WTC11 (cell line): Measurements from ENCODE around the gene NRDC. TPM values are rescaled to one million over a fixed set of nuclear protein-coding genes. Genes with fewer than 3 reads are reported as not detected.

Experiments used
- ATAC-seq: fragments of 200-7000 bp; cut with Tn5 transposase; 2 replicates; pipeline ENCODE4 v1.10.0; 2021; ENCODE audit warnings: mild to moderate bottlenecking, moderate library complexity
- CTCF ChIA-PET: fragments of 300-600 bp; sonication (Branson Sonifier 250); formaldehyde crosslinking; loops from one replicate; lab custom pipeline; 2021; ENCODE audit warnings: antibody characterized with exemption; lab: Charles Lee
- POLR2A ChIA-PET: fragments of 350-600 bp; sonication (Branson Sonifier 250); formaldehyde crosslinking; loops from one replicate; lab custom pipeline; 2021; ENCODE audit warnings: antibody characterized with exemption; lab: Charles Lee
- DNase-seq: peaks from one replicate; pipeline ENCODE4 v3.0.0; 2021; ENCODE audit warnings: low spot score
- H3K27ac Mint-ChIP-seq: 2 replicates; pipeline ENCODE4 v1.8.0; 2021; ENCODE audit warnings: mixed read lengths
- H3K27me3 Mint-ChIP-seq: 2 replicates; pipeline ENCODE4 v1.8.0; 2021; ENCODE audit warnings: low read depth, mild to moderate bottlenecking, moderate library complexity, mixed read lengths
- H3K36me3 Mint-ChIP-seq: 2 replicates; pipeline ENCODE4 v1.8.0; 2021; ENCODE audit warnings: mixed read lengths
- H3K4me1 Mint-ChIP-seq: 2 replicates; pipeline ENCODE4 v1.8.0; 2022; ENCODE audit warnings: mixed read lengths
- H3K4me3 Mint-ChIP-seq: 2 replicates; pipeline ENCODE4 v1.8.0; 2021; ENCODE audit warnings: mild to moderate bottlenecking, moderate library complexity, mixed read lengths
- H3K9me3 Mint-ChIP-seq: 2 replicates; pipeline ENCODE4 v1.8.0; 2021; ENCODE audit warnings: mixed read lengths
- CREB1 ChIP-seq: sonication (generic); formaldehyde crosslinking; IDR thresholded peaks from 2 replicates; pipeline ENCODE4 v1.8.0; 2023; ENCODE audit warnings: mild to moderate bottlenecking, missing genetic modification reagents
- ESRRA ChIP-seq: sonication (generic); formaldehyde crosslinking; IDR thresholded peaks from 2 replicates; pipeline ENCODE4 v1.8.1; 2022; ENCODE audit warnings: mild to moderate bottlenecking, missing genetic modification reagents, borderline replicate concordance
- SOX15 ChIP-seq: fragments of 250-450 bp; sonication (Bioruptor Pico); IDR thresholded peaks from 2 replicates; pipeline ENCODE4 v1.9.0; 2021; ENCODE audit warnings: mild to moderate bottlenecking
- ZNF317 ChIP-seq: sonication (generic); formaldehyde crosslinking; IDR thresholded peaks from 2 replicates; pipeline ENCODE4 v1.8.1; 2023; ENCODE audit warnings: low read depth, mild to moderate bottlenecking, moderate library complexity, missing genetic modification reagents, borderline replicate concordance
- ZNF396 ChIP-seq: fragments of 250-450 bp; sonication (Bioruptor Pico); IDR thresholded peaks from 2 replicates; pipeline ENCODE4 v1.8.0; 2021; ENCODE audit warnings: mild to moderate bottlenecking, moderate library complexity, borderline replicate concordance
- ZNF671 ChIP-seq: fragments of 250-450 bp; sonication (Bioruptor Pico); IDR thresholded peaks from 2 replicates; pipeline ENCODE4 v1.8.0; 2021; ENCODE audit warnings: mild to moderate bottlenecking
- total RNA-seq: library from RNA; stranded (reverse); gene quantifications from 3 replicates; pipeline ENCODE4 v1.2.3, GENCODE V29; 2021
- TF ChIP-seq, protein P1 (sequence below): sonication (generic); formaldehyde crosslinking; IDR thresholded peaks from 2 replicates; pipeline ENCODE4 v1.8.1; 2022; ENCODE audit warnings: low read depth, missing genetic modification reagents, borderline replicate concordance
- TF ChIP-seq, protein P2 (sequence below): sonication (generic); formaldehyde crosslinking; conservative IDR thresholded peaks from 2 replicates; pipeline ENCODE4 v1.8.1; 2023; ENCODE audit warnings: mild to moderate bottlenecking, low read depth, missing genetic modification reagents, moderate library complexity
- TF ChIP-seq, protein P3 (sequence below): fragments of 250-450 bp; sonication (Bioruptor Pico); IDR thresholded peaks from 2 replicates; pipeline ENCODE4 v1.9.0; 2021; ENCODE audit warnings: mild to moderate bottlenecking
- TF ChIP-seq, protein P4 (sequence below): sonication (generic); formaldehyde crosslinking; IDR thresholded peaks from 2 replicates; pipeline ENCODE4 v1.8.1; 2022; ENCODE audit warnings: mild to moderate bottlenecking, missing genetic modification reagents, moderate library complexity, borderline replicate concordance
- TF ChIP-seq, protein P5 (sequence below): sonication (generic); formaldehyde crosslinking; IDR thresholded peaks from 2 replicates; pipeline ENCODE4 v1.8.1; 2022; ENCODE audit warnings: low read depth, mild to moderate bottlenecking, moderate library complexity, missing genetic modification reagents, borderline replicate concordance
- TF ChIP-seq, protein P6 (sequence below): sonication (generic); formaldehyde crosslinking; IDR thresholded peaks from 2 replicates; pipeline ENCODE4 v1.8.0; 2023; ENCODE audit warnings: mild to moderate bottlenecking, missing genetic modification reagents
- TF ChIP-seq, protein P7 (sequence below): sonication (generic); formaldehyde crosslinking; IDR thresholded peaks from 2 replicates; pipeline ENCODE4 v1.8.1; 2022; ENCODE audit warnings: mild to moderate bottlenecking, moderate library complexity, missing genetic modification reagents
- TF ChIP-seq, protein P8 (sequence below): sonication (generic); formaldehyde crosslinking; IDR thresholded peaks from 2 replicates; pipeline ENCODE4 v1.8.0; 2022; ENCODE audit warnings: mild to moderate bottlenecking, missing genetic modification reagents
- TF ChIP-seq, protein P9 (sequence below): sonication (generic); formaldehyde crosslinking; IDR thresholded peaks from 2 replicates; pipeline ENCODE4 v1.8.0; 2022; ENCODE audit warnings: missing genetic modification reagents

The NRDC gene
- total RNA-seq, 1 experiment from 2014 or later: 201 TPM

DNA sequence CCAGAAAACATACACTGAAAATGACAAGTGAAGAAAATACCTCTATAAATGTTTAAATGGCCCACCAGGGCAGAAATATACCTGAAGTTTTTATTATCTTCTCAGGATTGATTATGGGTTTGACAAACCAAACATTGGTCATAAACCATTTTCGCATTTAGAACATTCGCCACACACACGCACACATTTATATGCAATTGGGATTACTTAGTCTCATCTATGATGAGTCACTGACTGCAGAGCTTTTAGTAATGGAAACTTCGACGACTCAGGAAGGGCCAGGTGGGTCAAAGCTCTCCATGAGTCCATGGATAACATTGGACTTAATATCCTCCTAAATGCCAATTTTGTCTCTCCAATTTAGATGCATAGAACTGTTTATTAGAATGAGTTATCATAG lies 16.9 kb downstream of the NRDC start:
- ATAC-seq (no peak), DNase-seq (no peak)
- Mint-ChIP-seq H3K27ac (peak overlapping the region; percentile 54; the same call in 1 of the 2 replicates), H3K4me1 (peaks cover 45% of the 10 kb centered on the region), H3K9me3 (no peaks in the 10 kb centered on the region), H3K27me3 (no peaks in the 10 kb centered on the region), H3K36me3 (no peaks in the 10 kb centered on the region; the same call in 1 of the 2 replicates), H3K4me3 (no peak overlapping the region)
- CTCF ChIA-PET: no interaction called here
- TF ChIP-seq ESRRA (CRISPR knock-in tag) (no peak), ZNF317 (CRISPR knock-in tag) (no peak)
- TF ChIP-seq, protein P1, sequence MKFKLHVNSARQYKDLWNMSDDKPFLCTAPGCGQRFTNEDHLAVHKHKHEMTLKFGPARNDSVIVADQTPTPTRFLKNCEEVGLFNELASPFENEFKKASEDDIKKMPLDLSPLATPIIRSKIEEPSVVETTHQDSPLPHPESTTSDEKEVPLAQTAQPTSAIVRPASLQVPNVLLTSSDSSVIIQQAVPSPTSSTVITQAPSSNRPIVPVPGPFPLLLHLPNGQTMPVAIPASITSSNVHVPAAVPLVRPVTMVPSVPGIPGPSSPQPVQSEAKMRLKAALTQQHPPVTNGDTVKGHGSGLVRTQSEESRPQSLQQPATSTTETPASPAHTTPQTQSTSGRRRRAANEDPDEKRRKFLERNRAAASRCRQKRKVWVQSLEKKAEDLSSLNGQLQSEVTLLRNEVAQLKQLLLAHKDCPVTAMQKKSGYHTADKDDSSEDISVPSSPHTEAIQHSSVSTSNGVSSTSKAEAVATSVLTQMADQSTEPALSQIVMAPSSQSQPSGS (CRISPR knock-in tag): no peak
- TF ChIP-seq, protein P2, sequence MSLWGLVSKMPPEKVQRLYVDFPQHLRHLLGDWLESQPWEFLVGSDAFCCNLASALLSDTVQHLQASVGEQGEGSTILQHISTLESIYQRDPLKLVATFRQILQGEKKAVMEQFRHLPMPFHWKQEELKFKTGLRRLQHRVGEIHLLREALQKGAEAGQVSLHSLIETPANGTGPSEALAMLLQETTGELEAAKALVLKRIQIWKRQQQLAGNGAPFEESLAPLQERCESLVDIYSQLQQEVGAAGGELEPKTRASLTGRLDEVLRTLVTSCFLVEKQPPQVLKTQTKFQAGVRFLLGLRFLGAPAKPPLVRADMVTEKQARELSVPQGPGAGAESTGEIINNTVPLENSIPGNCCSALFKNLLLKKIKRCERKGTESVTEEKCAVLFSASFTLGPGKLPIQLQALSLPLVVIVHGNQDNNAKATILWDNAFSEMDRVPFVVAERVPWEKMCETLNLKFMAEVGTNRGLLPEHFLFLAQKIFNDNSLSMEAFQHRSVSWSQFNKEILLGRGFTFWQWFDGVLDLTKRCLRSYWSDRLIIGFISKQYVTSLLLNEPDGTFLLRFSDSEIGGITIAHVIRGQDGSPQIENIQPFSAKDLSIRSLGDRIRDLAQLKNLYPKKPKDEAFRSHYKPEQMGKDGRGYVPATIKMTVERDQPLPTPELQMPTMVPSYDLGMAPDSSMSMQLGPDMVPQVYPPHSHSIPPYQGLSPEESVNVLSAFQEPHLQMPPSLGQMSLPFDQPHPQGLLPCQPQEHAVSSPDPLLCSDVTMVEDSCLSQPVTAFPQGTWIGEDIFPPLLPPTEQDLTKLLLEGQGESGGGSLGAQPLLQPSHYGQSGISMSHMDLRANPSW: no peak
- TF ChIP-seq, protein P3, sequence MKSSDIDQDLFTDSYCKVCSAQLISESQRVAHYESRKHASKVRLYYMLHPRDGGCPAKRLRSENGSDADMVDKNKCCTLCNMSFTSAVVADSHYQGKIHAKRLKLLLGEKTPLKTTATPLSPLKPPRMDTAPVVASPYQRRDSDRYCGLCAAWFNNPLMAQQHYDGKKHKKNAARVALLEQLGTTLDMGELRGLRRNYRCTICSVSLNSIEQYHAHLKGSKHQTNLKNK (CRISPR knock-in tag): no peak
- TF ChIP-seq, protein P4, sequence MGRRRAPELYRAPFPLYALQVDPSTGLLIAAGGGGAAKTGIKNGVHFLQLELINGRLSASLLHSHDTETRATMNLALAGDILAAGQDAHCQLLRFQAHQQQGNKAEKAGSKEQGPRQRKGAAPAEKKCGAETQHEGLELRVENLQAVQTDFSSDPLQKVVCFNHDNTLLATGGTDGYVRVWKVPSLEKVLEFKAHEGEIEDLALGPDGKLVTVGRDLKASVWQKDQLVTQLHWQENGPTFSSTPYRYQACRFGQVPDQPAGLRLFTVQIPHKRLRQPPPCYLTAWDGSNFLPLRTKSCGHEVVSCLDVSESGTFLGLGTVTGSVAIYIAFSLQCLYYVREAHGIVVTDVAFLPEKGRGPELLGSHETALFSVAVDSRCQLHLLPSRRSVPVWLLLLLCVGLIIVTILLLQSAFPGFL (CRISPR knock-in tag): no peak
- TF ChIP-seq, protein P5, sequence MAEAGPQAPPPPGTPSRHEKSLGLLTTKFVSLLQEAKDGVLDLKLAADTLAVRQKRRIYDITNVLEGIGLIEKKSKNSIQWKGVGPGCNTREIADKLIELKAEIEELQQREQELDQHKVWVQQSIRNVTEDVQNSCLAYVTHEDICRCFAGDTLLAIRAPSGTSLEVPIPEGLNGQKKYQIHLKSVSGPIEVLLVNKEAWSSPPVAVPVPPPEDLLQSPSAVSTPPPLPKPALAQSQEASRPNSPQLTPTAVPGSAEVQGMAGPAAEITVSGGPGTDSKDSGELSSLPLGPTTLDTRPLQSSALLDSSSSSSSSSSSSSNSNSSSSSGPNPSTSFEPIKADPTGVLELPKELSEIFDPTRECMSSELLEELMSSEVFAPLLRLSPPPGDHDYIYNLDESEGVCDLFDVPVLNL (CRISPR knock-in tag): no peak
- POLR2A ChIA-PET: no interaction called here

DNA sequence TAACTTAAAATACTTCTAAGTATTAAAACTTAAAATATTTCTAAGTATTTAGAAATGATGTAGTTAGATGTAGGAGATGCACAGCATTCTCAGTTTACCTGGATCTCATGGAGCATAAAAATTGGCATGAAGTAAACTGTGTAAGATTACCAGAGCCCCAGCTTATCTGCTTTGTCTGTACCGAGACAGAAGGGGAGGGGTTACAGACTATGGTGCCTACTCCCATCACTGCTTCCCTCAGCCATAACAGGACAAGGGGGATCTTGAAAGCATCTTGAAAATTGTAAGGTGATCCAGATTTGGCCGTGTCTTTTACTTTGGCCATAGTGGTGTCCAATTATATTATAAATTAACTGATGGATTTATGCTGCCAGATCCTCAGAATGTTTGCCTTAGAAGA lies 18.8 kb downstream of the NRDC start:
- Mint-ChIP-seq H3K27me3 (no peaks in the 10 kb centered on the region), H3K4me3 (no peak overlapping the region), H3K27ac (peak overlapping the region; percentile 19; the same call in 1 of the 2 replicates), H3K9me3 (no peaks in the 10 kb centered on the region), H3K36me3 (peaks cover 10% of the 10 kb centered on the region), H3K4me1 (peaks cover 51% of the 10 kb centered on the region)
- ATAC-seq (peak; percentile 61; the same call in 1 of the 2 replicates), DNase-seq (no peak)
- POLR2A ChIA-PET: no interaction called here
- CTCF ChIA-PET: interaction anchor here (0.5 kb wide), 1 partner anchor 552 kb away, joined by 3 read pairs; no protein-coding TSS in a partner anchor
- TF ChIP-seq, protein P6, sequence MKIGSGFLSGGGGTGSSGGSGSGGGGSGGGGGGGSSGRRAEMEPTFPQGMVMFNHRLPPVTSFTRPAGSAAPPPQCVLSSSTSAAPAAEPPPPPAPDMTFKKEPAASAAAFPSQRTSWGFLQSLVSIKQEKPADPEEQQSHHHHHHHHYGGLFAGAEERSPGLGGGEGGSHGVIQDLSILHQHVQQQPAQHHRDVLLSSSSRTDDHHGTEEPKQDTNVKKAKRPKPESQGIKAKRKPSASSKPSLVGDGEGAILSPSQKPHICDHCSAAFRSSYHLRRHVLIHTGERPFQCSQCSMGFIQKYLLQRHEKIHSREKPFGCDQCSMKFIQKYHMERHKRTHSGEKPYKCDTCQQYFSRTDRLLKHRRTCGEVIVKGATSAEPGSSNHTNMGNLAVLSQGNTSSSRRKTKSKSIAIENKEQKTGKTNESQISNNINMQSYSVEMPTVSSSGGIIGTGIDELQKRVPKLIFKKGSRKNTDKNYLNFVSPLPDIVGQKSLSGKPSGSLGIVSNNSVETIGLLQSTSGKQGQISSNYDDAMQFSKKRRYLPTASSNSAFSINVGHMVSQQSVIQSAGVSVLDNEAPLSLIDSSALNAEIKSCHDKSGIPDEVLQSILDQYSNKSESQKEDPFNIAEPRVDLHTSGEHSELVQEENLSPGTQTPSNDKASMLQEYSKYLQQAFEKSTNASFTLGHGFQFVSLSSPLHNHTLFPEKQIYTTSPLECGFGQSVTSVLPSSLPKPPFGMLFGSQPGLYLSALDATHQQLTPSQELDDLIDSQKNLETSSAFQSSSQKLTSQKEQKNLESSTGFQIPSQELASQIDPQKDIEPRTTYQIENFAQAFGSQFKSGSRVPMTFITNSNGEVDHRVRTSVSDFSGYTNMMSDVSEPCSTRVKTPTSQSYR (CRISPR knock-in tag): no peak
- TF ChIP-seq ZNF671 (CRISPR knock-in tag) (no peak), SOX15 (CRISPR knock-in tag) (no peak), CREB1 (no peak), ZNF396 (CRISPR knock-in tag) (no peak)
- TF ChIP-seq, protein P7, sequence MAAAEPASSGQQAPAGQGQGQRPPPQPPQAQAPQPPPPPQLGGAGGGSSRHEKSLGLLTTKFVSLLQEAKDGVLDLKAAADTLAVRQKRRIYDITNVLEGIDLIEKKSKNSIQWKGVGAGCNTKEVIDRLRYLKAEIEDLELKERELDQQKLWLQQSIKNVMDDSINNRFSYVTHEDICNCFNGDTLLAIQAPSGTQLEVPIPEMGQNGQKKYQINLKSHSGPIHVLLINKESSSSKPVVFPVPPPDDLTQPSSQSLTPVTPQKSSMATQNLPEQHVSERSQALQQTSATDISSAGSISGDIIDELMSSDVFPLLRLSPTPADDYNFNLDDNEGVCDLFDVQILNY: no peak
- TF ChIP-seq, protein P1 (CRISPR knock-in tag): no peak
- TF ChIP-seq, protein P3 (CRISPR knock-in tag): no peak
- TF ChIP-seq, protein P8, sequence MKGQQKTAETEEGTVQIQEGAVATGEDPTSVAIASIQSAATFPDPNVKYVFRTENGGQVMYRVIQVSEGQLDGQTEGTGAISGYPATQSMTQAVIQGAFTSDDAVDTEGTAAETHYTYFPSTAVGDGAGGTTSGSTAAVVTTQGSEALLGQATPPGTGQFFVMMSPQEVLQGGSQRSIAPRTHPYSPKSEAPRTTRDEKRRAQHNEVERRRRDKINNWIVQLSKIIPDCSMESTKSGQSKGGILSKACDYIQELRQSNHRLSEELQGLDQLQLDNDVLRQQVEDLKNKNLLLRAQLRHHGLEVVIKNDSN: no peak
- TF ChIP-seq, protein P9, sequence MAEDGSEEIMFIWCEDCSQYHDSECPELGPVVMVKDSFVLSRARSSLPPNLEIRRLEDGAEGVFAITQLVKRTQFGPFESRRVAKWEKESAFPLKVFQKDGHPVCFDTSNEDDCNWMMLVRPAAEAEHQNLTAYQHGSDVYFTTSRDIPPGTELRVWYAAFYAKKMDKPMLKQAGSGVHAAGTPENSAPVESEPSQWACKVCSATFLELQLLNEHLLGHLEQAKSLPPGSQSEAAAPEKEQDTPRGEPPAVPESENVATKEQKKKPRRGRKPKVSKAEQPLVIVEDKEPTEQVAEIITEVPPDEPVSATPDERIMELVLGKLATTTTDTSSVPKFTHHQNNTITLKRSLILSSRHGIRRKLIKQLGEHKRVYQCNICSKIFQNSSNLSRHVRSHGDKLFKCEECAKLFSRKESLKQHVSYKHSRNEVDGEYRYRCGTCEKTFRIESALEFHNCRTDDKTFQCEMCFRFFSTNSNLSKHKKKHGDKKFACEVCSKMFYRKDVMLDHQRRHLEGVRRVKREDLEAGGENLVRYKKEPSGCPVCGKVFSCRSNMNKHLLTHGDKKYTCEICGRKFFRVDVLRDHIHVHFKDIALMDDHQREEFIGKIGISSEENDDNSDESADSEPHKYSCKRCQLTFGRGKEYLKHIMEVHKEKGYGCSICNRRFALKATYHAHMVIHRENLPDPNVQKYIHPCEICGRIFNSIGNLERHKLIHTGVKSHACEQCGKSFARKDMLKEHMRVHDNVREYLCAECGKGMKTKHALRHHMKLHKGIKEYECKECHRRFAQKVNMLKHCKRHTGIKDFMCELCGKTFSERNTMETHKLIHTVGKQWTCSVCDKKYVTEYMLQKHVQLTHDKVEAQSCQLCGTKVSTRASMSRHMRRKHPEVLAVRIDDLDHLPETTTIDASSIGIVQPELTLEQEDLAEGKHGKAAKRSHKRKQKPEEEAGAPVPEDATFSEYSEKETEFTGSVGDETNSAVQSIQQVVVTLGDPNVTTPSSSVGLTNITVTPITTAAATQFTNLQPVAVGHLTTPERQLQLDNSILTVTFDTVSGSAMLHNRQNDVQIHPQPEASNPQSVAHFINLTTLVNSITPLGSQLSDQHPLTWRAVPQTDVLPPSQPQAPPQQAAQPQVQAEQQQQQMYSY (CRISPR knock-in tag): no peak
